Right hindlimb (tissue), 1 donor: ENCODE data around the gene ALDH3B1.

Experiments
- DNase-seq: peaks from one replicate; pipeline ENCODE4 v3.0.0-alpha.2; 2018

ALDH3B1 gene

GRCh38 chr11:68076371-68077042 lies 66.4 kb downstream of the ALDH3B1 start:
- DNase-seq = no peak

- DNase-seq = no peak
Observed at GRCh38 chr11:68077617-68078582, 67.8 kb downstream of the ALDH3B1 start.
